Osteocyte (in vitro differentiated cells): ENCODE data around the gene UBASH3A. TPM values are rescaled to one million over a fixed set of nuclear protein-coding genes. Genes with fewer than 3 reads are reported as not detected.

Experiments used
- DNase-seq: peaks from one replicate; pipeline ENCODE4 v3.0.0; 2021; ENCODE audit warnings: mixed read lengths; ENCODE audit not compliant: unreplicated experiment; ENCODE audit errors: extremely low spot score
- H3K27ac Mint-ChIP-seq: one replicate; pipeline ENCODE4 v1.8.0; 2021; ENCODE audit warnings: mild to moderate bottlenecking, mixed read lengths; ENCODE audit not compliant: unreplicated experiment
- H3K27me3 Mint-ChIP-seq: one replicate; pipeline ENCODE4 v1.8.0; 2021; ENCODE audit warnings: mixed read lengths; ENCODE audit not compliant: unreplicated experiment
- H3K36me3 Mint-ChIP-seq: one replicate; pipeline ENCODE4 v1.8.0; 2021; ENCODE audit warnings: mixed read lengths; ENCODE audit not compliant: unreplicated experiment
- H3K4me1 Mint-ChIP-seq: one replicate; pipeline ENCODE4 v1.8.0; 2021; ENCODE audit warnings: mixed read lengths; ENCODE audit not compliant: unreplicated experiment
- H3K4me3 Mint-ChIP-seq: one replicate; pipeline ENCODE4 v1.8.0; 2021; ENCODE audit warnings: mild to moderate bottlenecking, moderate library complexity, mixed read lengths; ENCODE audit not compliant: unreplicated experiment
- H3K9me3 Mint-ChIP-seq: one replicate; pipeline ENCODE4 v1.8.0; 2021; ENCODE audit warnings: mixed read lengths; ENCODE audit not compliant: unreplicated experiment
- total RNA-seq: library from RNA; stranded (reverse); gene quantifications from 2 replicates; pipeline ENCODE4 v1.2.1, GENCODE V29; 2021
- TF ChIP-seq, protein P1 (sequence below): fragments of 200-600 bp; sonication (generic); IDR thresholded peaks from 2 replicates; pipeline ENCODE4 v1.5.0; 2021; ENCODE audit warnings: antibody characterized with exemption, mild to moderate bottlenecking, moderate library complexity

Gene UBASH3A
- total RNA-seq, 1 donor from 2014 or later: not detected

DNA sequence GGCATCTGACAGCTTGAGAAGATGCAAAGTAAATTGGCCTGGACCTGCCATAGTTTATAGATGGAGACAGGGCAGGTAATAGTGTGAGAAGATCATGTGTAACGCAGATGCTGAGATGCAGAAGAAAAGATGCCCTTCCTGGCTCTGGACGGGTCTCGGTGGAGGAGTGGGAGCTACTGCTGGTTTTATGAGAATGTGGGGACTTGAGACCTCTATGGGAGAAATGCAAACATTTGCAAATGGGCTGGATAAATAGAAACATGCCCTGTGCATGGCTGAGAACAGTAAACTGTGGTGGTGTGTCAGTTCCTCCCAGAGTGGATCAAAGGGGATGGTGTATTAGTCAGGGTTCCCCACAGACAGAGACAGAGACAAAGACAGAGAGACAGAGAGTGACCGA, 21.9 kb downstream of the UBASH3A start:
- H3K9me3 Mint-ChIP-seq: no peaks in the 10 kb centered on the region

GRCh38 chr21:42426424-42426823, 22.7 kb downstream of the UBASH3A start:
- TF ChIP-seq, protein P1, sequence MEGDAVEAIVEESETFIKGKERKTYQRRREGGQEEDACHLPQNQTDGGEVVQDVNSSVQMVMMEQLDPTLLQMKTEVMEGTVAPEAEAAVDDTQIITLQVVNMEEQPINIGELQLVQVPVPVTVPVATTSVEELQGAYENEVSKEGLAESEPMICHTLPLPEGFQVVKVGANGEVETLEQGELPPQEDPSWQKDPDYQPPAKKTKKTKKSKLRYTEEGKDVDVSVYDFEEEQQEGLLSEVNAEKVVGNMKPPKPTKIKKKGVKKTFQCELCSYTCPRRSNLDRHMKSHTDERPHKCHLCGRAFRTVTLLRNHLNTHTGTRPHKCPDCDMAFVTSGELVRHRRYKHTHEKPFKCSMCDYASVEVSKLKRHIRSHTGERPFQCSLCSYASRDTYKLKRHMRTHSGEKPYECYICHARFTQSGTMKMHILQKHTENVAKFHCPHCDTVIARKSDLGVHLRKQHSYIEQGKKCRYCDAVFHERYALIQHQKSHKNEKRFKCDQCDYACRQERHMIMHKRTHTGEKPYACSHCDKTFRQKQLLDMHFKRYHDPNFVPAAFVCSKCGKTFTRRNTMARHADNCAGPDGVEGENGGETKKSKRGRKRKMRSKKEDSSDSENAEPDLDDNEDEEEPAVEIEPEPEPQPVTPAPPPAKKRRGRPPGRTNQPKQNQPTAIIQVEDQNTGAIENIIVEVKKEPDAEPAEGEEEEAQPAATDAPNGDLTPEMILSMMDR: no peak
- Mint-ChIP-seq H3K27ac (no peak overlapping the region), H3K4me1 (no peaks in the 10 kb centered on the region), H3K27me3 (peaks cover 51% of the 10 kb centered on the region), H3K36me3 (no peaks in the 10 kb centered on the region), H3K4me3 (no peak overlapping the region), H3K9me3 (no peaks in the 10 kb centered on the region)
- no peak for DNase-seq

More for the DNA sequence above, 21.9 kb downstream of the UBASH3A start:
- H3K27me3 Mint-ChIP-seq: peaks cover 60% of the 10 kb centered on the region
- no peak overlapping the region for H3K27ac Mint-ChIP-seq
- DNase-seq: no peak
- TF ChIP-seq, protein P1: no peak
- H3K4me1 Mint-ChIP-seq: no peaks in the 10 kb centered on the region
- no peak overlapping the region for H3K4me3 Mint-ChIP-seq
- no peaks in the 10 kb centered on the region for H3K36me3 Mint-ChIP-seq

DNA sequence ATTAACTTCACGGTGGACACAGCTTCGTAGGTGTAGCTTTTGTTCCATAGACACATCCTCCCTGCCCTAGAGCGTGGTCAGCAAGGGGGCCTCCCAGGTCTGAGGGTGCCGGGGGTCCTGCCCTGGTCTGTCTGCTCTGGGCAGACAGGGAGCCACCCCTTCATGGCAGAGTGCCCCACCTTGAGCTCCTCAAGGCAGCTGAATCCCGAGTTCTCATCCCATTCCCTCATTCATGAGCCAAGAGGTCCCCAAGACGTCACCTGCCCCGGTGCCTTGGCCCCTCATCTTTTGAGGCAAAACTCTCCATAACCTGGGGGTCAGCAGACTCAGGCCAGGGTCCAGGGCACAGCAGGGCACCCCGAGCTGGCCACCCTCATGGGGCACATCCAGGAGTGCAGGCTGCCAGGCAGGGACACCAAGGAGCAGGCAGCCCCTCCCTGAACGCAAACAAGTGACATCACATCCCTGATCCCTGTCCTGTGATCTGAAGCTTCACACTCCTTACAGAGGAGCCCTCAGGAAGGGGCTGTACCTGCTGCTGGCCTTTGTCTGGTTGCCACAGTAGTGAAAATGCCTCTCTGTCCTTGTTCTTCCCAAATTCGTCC, 23.3 kb downstream of the UBASH3A start:
- peaks cover 46% of the 10 kb centered on the region for H3K27me3 Mint-ChIP-seq
- no peak overlapping the region for H3K27ac Mint-ChIP-seq
- H3K4me3 Mint-ChIP-seq: no peak overlapping the region
- TF ChIP-seq, protein P1: no peak
- no peaks in the 10 kb centered on the region for H3K36me3 Mint-ChIP-seq
- no peaks in the 10 kb centered on the region for H3K4me1 Mint-ChIP-seq
- DNase-seq: no peak
- H3K9me3 Mint-ChIP-seq: no peaks in the 10 kb centered on the region

GRCh38 chr21:42427809-42428419, 24.2 kb downstream of the UBASH3A start:
- H3K36me3 Mint-ChIP-seq: no peaks in the 10 kb centered on the region
- H3K27me3 Mint-ChIP-seq: peaks cover 40% of the 10 kb centered on the region
- no peak overlapping the region for H3K4me3 Mint-ChIP-seq
- H3K4me1 Mint-ChIP-seq: no peaks in the 10 kb centered on the region
- TF ChIP-seq, protein P1: no peak
- no peak for DNase-seq
- H3K9me3 Mint-ChIP-seq: peaks cover 8% of the 10 kb centered on the region
- H3K27ac Mint-ChIP-seq: no peak overlapping the region

GRCh38 chr21:42429021-42429420, 25.3 kb downstream of the UBASH3A start:
- Mint-ChIP-seq H3K4me3 (no peak overlapping the region), H3K36me3 (no peaks in the 10 kb centered on the region), H3K27ac (no peak overlapping the region), H3K4me1 (no peaks in the 10 kb centered on the region), H3K9me3 (peaks cover 9% of the 10 kb centered on the region), H3K27me3 (peaks cover 29% of the 10 kb centered on the region)
- TF ChIP-seq, protein P1: no peak
- DNase-seq: no peak
